ENCODE results near the gene FAM219A.

Gene FAM219A

GRCh38 chr9:34458013-34458958 lies at the start of gene FAM219A, which contains the start of gene DNAI1:
Gene FAM219A (minus strand): TSS chr9:34458570. CDS start chr9:34458263, 307 bp downstream.
Gene DNAI1 (plus strand): TSS chr9:34458805. CDS start chr9:34459006, 201 bp downstream.
- DNase-seq (ENCODE audit: insufficient read length, low spot score) (peak; percentile 88), FAIRE-seq (peak; percentile 33)

GRCh38 chr9:34507966-34508365 lies 49.6 kb upstream of the FAM219A start:
- FAIRE-seq (no peak), DNase-seq (ENCODE audit: insufficient read length, low spot score) (no peak)

GRCh38 chr9:34507556-34507955 lies 49.2 kb upstream of the FAM219A start:
- FAIRE-seq (no peak), DNase-seq (ENCODE audit: insufficient read length, low spot score) (no peak)

GRCh38 chr9:34506623-34507022 lies 48.3 kb upstream of the FAM219A start:
- no peak for FAIRE-seq

GRCh38 chr9:34505370-34506120 lies 47.2 kb upstream of the FAM219A start:
- FAIRE-seq, result no peak
- no peak for DNase-seq (ENCODE audit: insufficient read length, low spot score)

More at GRCh38 chr9:34506623-34507022, 48.3 kb upstream of the FAM219A start:
- no peak for DNase-seq (ENCODE audit: insufficient read length, low spot score)

- DNase-seq (ENCODE audit: insufficient read length, low spot score) (no peak), FAIRE-seq (no peak)
Observed at GRCh38 chr9:34503406-34503805, 45.0 kb upstream of the FAM219A start.

GRCh38 chr9:34502891-34503290 lies 44.5 kb upstream of the FAM219A start:
- FAIRE-seq, result no peak
- no peak for DNase-seq (ENCODE audit: insufficient read length, low spot score)

- FAIRE-seq, result no peak
- DNase-seq (ENCODE audit: insufficient read length, low spot score), result no peak
Observed at GRCh38 chr9:34502471-34502870, 44.1 kb upstream of the FAM219A start.

GRCh38 chr9:34501889-34502425 lies 43.6 kb upstream of the FAM219A start:
- no peak for FAIRE-seq

GRCh38 chr9:34501372-34501771 lies 43.0 kb upstream of the FAM219A start:
- FAIRE-seq, result no peak
- no peak for DNase-seq (ENCODE audit: insufficient read length, low spot score)

More at GRCh38 chr9:34501889-34502425, 43.6 kb upstream of the FAM219A start:
- no peak for DNase-seq (ENCODE audit: insufficient read length, low spot score)

- DNase-seq (ENCODE audit: insufficient read length, low spot score) (peak; percentile 41), FAIRE-seq (no peak)
Observed at GRCh38 chr9:34500623-34501267, 42.4 kb upstream of the FAM219A start.

GRCh38 chr9:34499076-34499475 lies 40.7 kb upstream of the FAM219A start:
- FAIRE-seq (no peak), DNase-seq (ENCODE audit: insufficient read length, low spot score) (no peak)

GRCh38 chr9:34498553-34498952 lies 40.2 kb upstream of the FAM219A start:
- DNase-seq (ENCODE audit: insufficient read length, low spot score), result no peak
- no peak for FAIRE-seq

- DNase-seq (ENCODE audit: insufficient read length, low spot score), result no peak
- FAIRE-seq, result no peak
Observed at GRCh38 chr9:34496149-34496712, 37.9 kb upstream of the FAM219A start.

- FAIRE-seq, result no peak
- peak; percentile 30 for DNase-seq (ENCODE audit: insufficient read length, low spot score)
Observed at GRCh38 chr9:34493972-34494535, 35.7 kb upstream of the FAM219A start.

- FAIRE-seq (no peak), DNase-seq (ENCODE audit: insufficient read length, low spot score) (no peak)
Observed at GRCh38 chr9:34492051-34492450, 33.7 kb upstream of the FAM219A start.

GRCh38 chr9:34491596-34491995 lies 33.2 kb upstream of the FAM219A start:
- FAIRE-seq (no peak), DNase-seq (ENCODE audit: insufficient read length, low spot score) (no peak)

GRCh38 chr9:34490760-34491159 lies 32.4 kb upstream of the FAM219A start:
- no peak for FAIRE-seq
- no peak for DNase-seq (ENCODE audit: insufficient read length, low spot score)

- FAIRE-seq, result no peak
- no peak for DNase-seq (ENCODE audit: insufficient read length, low spot score)
Observed at GRCh38 chr9:34490360-34490759, 32.0 kb upstream of the FAM219A start.

GRCh38 chr9:34486572-34486971 lies 28.2 kb upstream of the FAM219A start:
- DNase-seq (ENCODE audit: insufficient read length, low spot score) (no peak), FAIRE-seq (no peak)

Measured in HTR-8/SVneo (cell line).